K562 (cell line): ENCODE data around the gene ZNF222. TPM values are rescaled to one million over a fixed set of nuclear protein-coding genes. Genes with fewer than 3 reads are reported as not detected.

Experiments used
- BACH1 ChIP-seq: fragments of 200-800 bp; sonication (Bioruptor generic); IDR thresholded peaks from 2 replicates; pipeline ENCODE4 v1.6.1; 2016; ENCODE audit warnings: missing genetic modification characterization, missing compliant biosample characterization
- E2F3 ChIP-seq: fragments of 250-450 bp; sonication (Bioruptor Pico); IDR thresholded peaks from 2 replicates; pipeline ENCODE4 v1.4.0; 2020; ENCODE audit warnings: mild to moderate bottlenecking
- NR2C2 ChIP-seq, 2 experiments: fragments of 200-800 bp in 1 of 2; sonication (Bioruptor generic) in 1 of 2; sonication (generic) in 1 of 2; formaldehyde crosslinking in 1 of 2; IDR thresholded peaks; 2 replicates each; pipeline versions ENCODE4 v1.6.1 to v1.8.0; 2016 to 2022; ENCODE audit warnings: mild to moderate bottlenecking in 1 of 2, missing compliant biosample characterization in 1 of 2, missing genetic modification characterization in 1 of 2, missing genetic modification reagents in 1 of 2
- NRF1 ChIP-seq, 2 experiments: fragments of 450-650 bp; IDR thresholded peaks in 1 of 2; conservative IDR thresholded peaks in 1 of 2; 2 replicates each; pipeline ENCODE4 v1.6.1; 2014; ENCODE audit warnings: mild to moderate bottlenecking in 2 of 2
- TAF9B ChIP-seq: fragments of 450-650 bp; IDR thresholded peaks from 2 replicates; pipeline ENCODE4 v1.6.1; 2018; ENCODE audit warnings: mild to moderate bottlenecking; ENCODE audit not compliant: partially characterized antibody
- ZNF134 ChIP-seq: fragments of 250-450 bp; sonication (Bioruptor Pico); conservative IDR thresholded peaks from 2 replicates; pipeline ENCODE4 v1.4.0; 2020
- ZNF143 ChIP-seq: sonication (generic); formaldehyde crosslinking; IDR thresholded peaks from 2 replicates; pipeline ENCODE4 v1.9.0; 2022; ENCODE audit warnings: mild to moderate bottlenecking, missing genetic modification reagents
- ZNF507 ChIP-seq: conservative IDR thresholded peaks from 2 replicates; pipeline ENCODE4 v1.6.1; 2017; ENCODE audit warnings: missing genetic modification characterization, missing compliant biosample characterization
- polyA plus RNA-seq, 8 experiments: library from polyadenylated mRNA; depleted of rRNA in 4 of 8; stranded (reverse) in 5 of 8; unstranded in 3 of 8; fragments of >200 nt; fragmentation: Nextera tagmentation in 2 of 8; fragmentation: Illumina TruSeq in 1 of 8; extraction: Ambion mirVana in 2 of 8; extraction: Trizol in 1 of 8; gene quantifications; 2 replicates each; pipeline versions ENCODE4 v1.2.1 to v1.2.3, GENCODE V29; 2011 to 2014; ENCODE audit warnings: inconsistent platforms in 1 of 8, missing spikeins in 1 of 8
- total RNA-seq, 7 experiments: library from RNA; depleted of rRNA in 6 of 7; stranded (reverse); fragments of >200 nt in 6 of 7; fragmentation: Illumina TruSeq in 2 of 7; extraction: Trizol in 2 of 7; gene quantifications; 2 replicates each; pipeline versions ENCODE4 v1.2.1 to v1.2.3, GENCODE V29; 2011 to 2021; ENCODE audit warnings: low replicate concordance in 1 of 7
- TF ChIP-seq, protein P1 (sequence below): fragments of 200-800 bp; sonication (Bioruptor generic); IDR thresholded peaks from 2 replicates; pipeline ENCODE4 v1.6.1; 2017; ENCODE audit warnings: missing genetic modification characterization, missing compliant biosample characterization

ZNF222 gene
- total and polyA plus RNA-seq, 9 of the 15 experiments (the other 6 are each of a cell fraction or from before 2014, with no cell fraction given): 2.3 to 4.5 (median 3.0) TPM

DNA sequence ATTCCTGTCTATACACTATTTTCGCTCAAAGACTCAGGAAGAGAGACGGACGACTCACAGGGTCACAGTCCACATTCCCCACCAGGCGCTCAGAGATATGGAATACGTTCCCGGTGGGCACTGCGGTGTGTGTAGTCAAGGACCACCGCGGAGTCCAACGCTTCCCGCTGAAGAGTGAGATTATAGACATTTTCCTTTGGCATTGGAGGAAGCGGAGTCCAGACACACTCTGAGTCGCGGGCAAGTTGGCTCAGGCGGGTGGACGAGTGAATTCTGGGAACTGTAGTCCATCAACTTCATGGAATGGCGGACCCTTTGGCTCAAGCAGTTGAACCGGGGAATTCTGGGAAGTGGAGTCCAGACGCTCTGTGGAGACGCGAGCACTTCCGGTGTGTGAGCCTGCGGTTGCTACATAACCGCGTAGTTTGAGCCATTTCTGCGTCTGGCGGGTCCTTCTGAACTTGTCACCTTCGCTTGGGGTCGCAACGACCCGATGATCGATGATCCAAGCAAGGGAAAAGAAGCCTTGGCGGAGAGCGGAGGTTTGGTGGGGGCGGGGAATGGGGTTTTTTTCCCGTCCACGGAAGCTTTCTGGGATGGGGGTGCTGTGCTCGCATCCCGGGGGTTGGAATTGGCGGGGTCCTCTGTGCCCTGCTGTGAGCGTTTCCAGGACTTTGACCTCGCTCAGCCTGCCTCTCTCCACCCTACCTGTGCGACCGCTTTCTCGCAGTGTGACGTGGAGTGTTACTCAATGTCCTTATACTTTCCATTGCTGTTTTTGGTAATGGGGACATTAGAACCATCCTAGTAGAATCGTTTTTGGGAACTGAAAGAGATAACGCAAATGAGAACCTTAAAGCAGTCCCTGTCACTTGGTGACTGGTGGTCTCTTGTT, 22.4 kb upstream of the ZNF222 start, which contains the start of gene ZNF230 (continued):
- TF ChIP-seq, protein P1, sequence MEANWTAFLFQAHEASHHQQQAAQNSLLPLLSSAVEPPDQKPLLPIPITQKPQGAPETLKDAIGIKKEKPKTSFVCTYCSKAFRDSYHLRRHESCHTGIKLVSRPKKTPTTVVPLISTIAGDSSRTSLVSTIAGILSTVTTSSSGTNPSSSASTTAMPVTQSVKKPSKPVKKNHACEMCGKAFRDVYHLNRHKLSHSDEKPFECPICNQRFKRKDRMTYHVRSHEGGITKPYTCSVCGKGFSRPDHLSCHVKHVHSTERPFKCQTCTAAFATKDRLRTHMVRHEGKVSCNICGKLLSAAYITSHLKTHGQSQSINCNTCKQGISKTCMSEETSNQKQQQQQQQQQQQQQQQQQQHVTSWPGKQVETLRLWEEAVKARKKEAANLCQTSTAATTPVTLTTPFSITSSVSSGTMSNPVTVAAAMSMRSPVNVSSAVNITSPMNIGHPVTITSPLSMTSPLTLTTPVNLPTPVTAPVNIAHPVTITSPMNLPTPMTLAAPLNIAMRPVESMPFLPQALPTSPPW (CRISPR knock-in tag): peak; percentile 42; the same call in 1 of the 2 replicates
- TF ChIP-seq E2F3 (CRISPR knock-in tag) (no peak), NR2C2 (CRISPR knock-in tag; IDR thresholded peaks at IDR 0.05) (peak; percentile 80), NR2C2 (tag; IDR thresholded peaks at IDR 0.05) (peak; percentile 97), BACH1 (0 out of 2 replicates have a peak, but pooled peaks have one; percentile 14), TAF9B (no peak), ZNF507 (tag) (no peak), ZNF134 (CRISPR knock-in tag) (0 out of 2 replicates have a peak, but pooled peaks have one; percentile 16), NRF1 (conservative IDR thresholded peaks at IDR 0.05 in 1 of 2, IDR thresholded peaks at IDR 0.05 in 1 of 2) (peak; percentile 46 to 64), ZNF143 (peak; percentile 93)
- TF ChIP-seq, all 486 proteins: peak for 83
